NK-92 treated with Interleukin-12 subunit alpha and Interleukin-12 subunit beta, amount 100 ng/mL, for 24 hours (cell line): ENCODE measurements around the gene ARGLU1.

Source experiments
- DNase-seq: peaks from one replicate; lab custom pipeline; 2025; lab: John Stamatoyannopoulos, UW

The ARGLU1 gene

GRCh38 chr13:106586648-106587166 lies 18.8 kb upstream of the ARGLU1 start:
- DNase-seq: no peak

GRCh38 chr13:106581225-106581624 lies 13.3 kb upstream of the ARGLU1 start:
- DNase-seq: no peak

GRCh38 chr13:106575896-106576295 lies 8.0 kb upstream of the ARGLU1 start:
- no peak for DNase-seq

GRCh38 chr13:106573868-106574267 lies 5.9 kb upstream of the ARGLU1 start:
- no peak for DNase-seq

- DNase-seq: no peak
Observed at GRCh38 chr13:106573284-106573846, 5.4 kb upstream of the ARGLU1 start.

- DNase-seq: no peak
Observed at GRCh38 chr13:106570299-106570852, 2.4 kb upstream of the ARGLU1 start.

GRCh38 chr13:106569233-106570095 lies 1.5 kb upstream of the ARGLU1 start:
- peak; percentile 1 for DNase-seq

- peak; percentile 14 for DNase-seq
Observed at GRCh38 chr13:106568299-106569003, 514 bp upstream of the ARGLU1 start.

GRCh38 chr13:106566641-106567473 lies 1.1 kb downstream of the ARGLU1 start:
- peak; percentile 62 for DNase-seq

GRCh38 chr13:106565127-106565775 lies 2.7 kb downstream of the ARGLU1 start:
- DNase-seq: no peak

GRCh38 chr13:106562301-106562700 lies 5.6 kb downstream of the ARGLU1 start:
- DNase-seq: no peak

GRCh38 chr13:106561551-106562170 lies 6.3 kb downstream of the ARGLU1 start:
- DNase-seq: no peak

GRCh38 chr13:106560821-106561220 lies 7.1 kb downstream of the ARGLU1 start:
- no peak for DNase-seq

GRCh38 chr13:106558527-106558926 lies 9.4 kb downstream of the ARGLU1 start:
- DNase-seq: no peak

- DNase-seq: no peak
Observed at GRCh38 chr13:106555631-106556328, 12.2 kb downstream of the ARGLU1 start.

- no peak for DNase-seq
Observed at GRCh38 chr13:106551751-106552150, 16.2 kb downstream of the ARGLU1 start.

GRCh38 chr13:106551350-106551749 lies 16.6 kb downstream of the ARGLU1 start:
- DNase-seq: no peak

GRCh38 chr13:106550570-106551135 lies 17.3 kb downstream of the ARGLU1 start:
- no peak for DNase-seq

GRCh38 chr13:106548064-106548696 lies 19.8 kb downstream of the ARGLU1 start:
- no peak for DNase-seq
